Neural crest cell (in vitro differentiated cells): ENCODE data around the gene MLLT1. TPM values are rescaled to one million over a fixed set of nuclear protein-coding genes. Genes with fewer than 3 reads are reported as not detected.

Experiments
- DNase-seq: peaks from one replicate; pipeline ENCODE4 v3.0.0; 2021; ENCODE audit warnings: low read depth, mixed read lengths, low spot score
- H3K27ac Mint-ChIP-seq: one replicate; pipeline ENCODE4 v1.8.0; 2021; ENCODE audit warnings: mild to moderate bottlenecking, mixed read lengths; ENCODE audit not compliant: unreplicated experiment
- H3K27me3 Mint-ChIP-seq: 2 replicates; pipeline ENCODE4 v1.8.0; 2021; ENCODE audit warnings: low read depth, mild to moderate bottlenecking, mixed read lengths
- H3K36me3 Mint-ChIP-seq: 2 replicates; pipeline ENCODE4 v1.8.0; 2021; ENCODE audit warnings: low read depth, mild to moderate bottlenecking, mixed read lengths
- H3K4me1 Mint-ChIP-seq: 2 replicates; pipeline ENCODE4 v1.8.0; 2021; ENCODE audit warnings: mixed read lengths
- H3K4me3 Mint-ChIP-seq: one replicate; pipeline ENCODE4 v1.8.0; 2021; ENCODE audit warnings: mild to moderate bottlenecking, mixed read lengths
- H3K9me3 Mint-ChIP-seq: 2 replicates; pipeline ENCODE4 v1.8.0; 2021; ENCODE audit warnings: mixed read lengths
- total RNA-seq: library from RNA; stranded (reverse); gene quantifications from 2 replicates; pipeline ENCODE4 v1.2.1, GENCODE V29; 2021
- TF ChIP-seq, protein P1 (sequence below): fragments of 200-600 bp; sonication (generic); conservative IDR thresholded peaks from 2 replicates; pipeline ENCODE4 v1.5.0; 2021; ENCODE audit warnings: antibody characterized with exemption, mild to moderate bottlenecking

Gene MLLT1
- total RNA-seq, 1 donor from 2014 or later, result 86.4 TPM

DNA sequence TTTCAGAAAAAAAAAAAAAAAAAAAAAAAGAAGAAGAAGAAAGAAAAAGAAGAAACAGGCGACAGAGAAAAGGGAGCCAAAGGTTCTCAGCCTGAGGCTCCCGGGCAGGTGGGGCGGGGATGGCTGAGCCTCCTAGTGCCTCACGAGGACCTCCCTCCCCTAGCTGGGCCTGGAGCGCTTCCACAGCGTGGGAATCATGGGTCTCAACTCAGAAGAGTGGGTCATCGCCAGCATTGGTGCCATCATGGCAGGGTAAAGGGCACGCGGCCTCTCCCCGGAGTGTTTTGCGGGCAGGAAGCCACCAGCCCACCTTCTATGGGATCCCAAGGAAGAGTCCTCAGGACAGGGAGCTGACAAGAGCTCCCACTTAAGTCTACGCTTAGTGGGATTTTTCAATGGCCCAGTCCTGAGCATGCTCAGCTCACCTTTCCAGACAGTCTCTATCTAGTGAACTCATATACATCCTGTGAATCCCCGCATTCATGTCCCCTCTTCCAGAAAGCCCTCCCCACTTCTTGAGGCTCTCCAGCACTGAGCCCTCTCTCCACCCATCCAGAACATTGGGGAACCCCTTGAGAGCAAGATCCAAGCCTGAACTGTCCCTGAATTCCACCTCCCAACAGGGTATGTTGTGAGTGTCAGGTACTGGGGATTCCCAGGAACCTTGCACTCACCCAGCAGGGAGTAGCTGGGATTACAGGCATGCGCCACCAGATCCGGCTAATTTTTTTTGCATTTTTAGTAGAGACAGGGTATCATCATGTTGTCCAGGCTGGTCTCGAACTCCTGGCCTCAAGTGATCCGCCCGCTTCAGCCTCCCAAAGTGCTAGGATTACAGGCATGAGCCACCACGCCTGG is 74.7 kb downstream of the MLLT1 start:
- Mint-ChIP-seq H3K4me3 (peak overlapping the region; percentile 3), H3K36me3 (no peaks in the 10 kb centered on the region), H3K9me3 (no peaks in the 10 kb centered on the region), H3K4me1 (peaks cover 3% of the 10 kb centered on the region), H3K27me3 (peaks cover 5% of the 10 kb centered on the region), H3K27ac (no peak overlapping the region)
- TF ChIP-seq, protein P1, sequence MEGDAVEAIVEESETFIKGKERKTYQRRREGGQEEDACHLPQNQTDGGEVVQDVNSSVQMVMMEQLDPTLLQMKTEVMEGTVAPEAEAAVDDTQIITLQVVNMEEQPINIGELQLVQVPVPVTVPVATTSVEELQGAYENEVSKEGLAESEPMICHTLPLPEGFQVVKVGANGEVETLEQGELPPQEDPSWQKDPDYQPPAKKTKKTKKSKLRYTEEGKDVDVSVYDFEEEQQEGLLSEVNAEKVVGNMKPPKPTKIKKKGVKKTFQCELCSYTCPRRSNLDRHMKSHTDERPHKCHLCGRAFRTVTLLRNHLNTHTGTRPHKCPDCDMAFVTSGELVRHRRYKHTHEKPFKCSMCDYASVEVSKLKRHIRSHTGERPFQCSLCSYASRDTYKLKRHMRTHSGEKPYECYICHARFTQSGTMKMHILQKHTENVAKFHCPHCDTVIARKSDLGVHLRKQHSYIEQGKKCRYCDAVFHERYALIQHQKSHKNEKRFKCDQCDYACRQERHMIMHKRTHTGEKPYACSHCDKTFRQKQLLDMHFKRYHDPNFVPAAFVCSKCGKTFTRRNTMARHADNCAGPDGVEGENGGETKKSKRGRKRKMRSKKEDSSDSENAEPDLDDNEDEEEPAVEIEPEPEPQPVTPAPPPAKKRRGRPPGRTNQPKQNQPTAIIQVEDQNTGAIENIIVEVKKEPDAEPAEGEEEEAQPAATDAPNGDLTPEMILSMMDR, result no peak
- DNase-seq, result no peak

DNA sequence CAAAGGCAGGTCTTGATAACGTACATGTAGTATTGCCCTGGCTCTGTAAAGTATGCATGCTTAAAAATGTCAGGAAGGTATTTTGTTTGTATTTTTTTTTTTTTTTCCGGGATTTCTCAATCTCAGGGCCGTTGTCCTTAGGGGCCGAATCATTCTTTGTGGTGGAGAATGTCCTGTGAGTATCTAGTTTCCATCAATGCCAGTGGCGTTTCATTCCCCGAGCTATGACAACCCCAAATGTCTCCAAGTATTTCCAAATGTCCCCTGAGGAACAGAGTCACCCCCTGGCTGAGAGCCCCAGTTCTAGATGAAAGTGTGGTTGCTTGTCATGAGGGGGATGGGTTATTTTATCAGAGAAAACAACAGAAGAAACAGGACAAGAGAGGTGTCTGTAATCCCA is 75.6 kb downstream of the MLLT1 start:
- TF ChIP-seq, protein P1, result no peak
- Mint-ChIP-seq H3K27me3 (peaks cover 11% of the 10 kb centered on the region), H3K4me3 (no peak overlapping the region), H3K9me3 (peaks cover 4% of the 10 kb centered on the region), H3K4me1 (peaks cover 10% of the 10 kb centered on the region), H3K27ac (peak overlapping the region; percentile 30), H3K36me3 (peaks cover 6% of the 10 kb centered on the region)
- no peak for DNase-seq

DNA sequence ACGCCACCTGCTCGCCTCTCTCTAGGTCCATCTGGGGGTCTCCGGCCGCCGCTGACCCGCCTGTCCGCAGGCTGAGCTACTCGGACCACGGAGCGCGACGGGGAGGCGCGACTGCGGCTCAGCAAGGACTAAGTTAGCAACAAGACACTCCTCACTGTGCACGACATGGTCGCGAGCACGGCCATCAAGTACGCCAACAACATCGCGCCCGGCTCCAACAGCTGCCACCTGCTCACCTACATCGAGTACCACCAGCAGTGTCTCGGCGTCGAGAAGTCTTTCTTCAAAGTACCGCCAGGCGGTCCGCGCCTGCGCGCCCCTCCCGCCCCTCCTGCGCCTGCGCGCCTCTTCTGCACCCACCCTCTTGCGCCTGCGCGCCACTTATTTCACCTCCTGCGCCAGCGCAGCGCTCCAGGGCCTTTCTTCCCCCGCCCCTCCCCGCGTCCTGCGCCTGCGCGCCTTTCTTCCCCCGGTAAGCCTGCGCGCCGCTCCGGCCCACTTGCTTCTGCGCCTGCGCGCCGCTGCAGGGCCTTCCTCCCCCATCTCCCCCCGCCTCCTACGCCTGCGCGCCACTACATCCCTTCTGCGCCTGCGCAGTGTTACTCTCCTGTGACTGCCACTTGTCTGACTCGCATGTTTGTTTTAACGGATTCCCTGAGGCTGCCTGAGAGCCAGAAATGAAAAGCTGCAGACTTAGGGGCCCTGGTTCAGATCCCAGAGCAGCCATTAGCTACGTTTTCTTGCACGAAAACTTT is 80.4 kb downstream of the MLLT1 start:
- Mint-ChIP-seq H3K27ac (peak overlapping the region; percentile 99), H3K36me3 (peaks cover 28% of the 10 kb centered on the region), H3K4me1 (peaks cover 21% of the 10 kb centered on the region)

DNA sequence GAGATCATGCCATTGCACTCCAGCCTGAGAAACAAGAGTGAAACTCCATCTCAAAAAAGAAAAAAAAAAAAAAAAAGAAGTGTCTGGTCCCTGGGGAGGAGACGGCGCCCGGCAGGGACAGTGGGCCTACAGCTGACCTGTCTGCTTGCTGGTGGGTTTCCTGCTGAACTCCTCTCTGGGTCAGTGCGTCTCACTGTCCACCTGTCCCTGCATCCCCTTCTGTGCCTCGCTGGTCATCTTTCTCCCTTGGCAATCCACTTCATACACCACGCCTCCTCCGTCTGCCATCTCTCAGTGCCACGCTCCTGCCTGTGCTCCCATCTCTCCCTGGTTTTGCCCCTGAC is 80.9 kb downstream of the MLLT1 start:
- Mint-ChIP-seq H3K36me3 (peaks cover 28% of the 10 kb centered on the region), H3K4me3 (peak overlapping the region; percentile 97), H3K9me3 (peaks cover 20% of the 10 kb centered on the region), H3K27me3 (peaks cover 10% of the 10 kb centered on the region), H3K27ac (peak overlapping the region; percentile 99), H3K4me1 (peaks cover 21% of the 10 kb centered on the region)
- no peak for DNase-seq
- TF ChIP-seq, protein P1, result no peak

More for the DNA sequence above, 80.4 kb downstream of the MLLT1 start:
- peak overlapping the region; percentile 97 for H3K4me3 Mint-ChIP-seq
- TF ChIP-seq, protein P1, result peak; percentile 47
- peak; percentile 98 for DNase-seq
- peaks cover 20% of the 10 kb centered on the region for H3K9me3 Mint-ChIP-seq
- peaks cover 12% of the 10 kb centered on the region for H3K27me3 Mint-ChIP-seq

DNA sequence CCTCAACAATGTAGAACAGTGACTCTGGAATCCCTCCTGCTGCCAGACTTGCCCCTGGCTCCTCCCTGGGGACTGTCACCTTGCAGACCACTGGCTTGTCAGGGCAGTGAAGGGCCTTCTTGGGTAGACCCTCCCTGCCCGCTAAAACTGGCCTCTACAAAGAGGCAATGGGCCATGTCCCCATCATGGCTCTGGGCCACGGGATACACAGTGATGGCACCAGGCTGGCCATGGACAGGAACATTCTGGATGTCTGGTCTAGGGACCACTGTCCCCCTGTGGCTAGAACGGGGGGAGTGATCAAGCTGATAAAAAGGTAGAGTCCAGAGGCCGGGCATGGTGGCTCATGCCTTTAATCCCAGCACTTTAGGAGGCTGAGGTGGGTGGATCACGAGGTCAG is 83.4 kb downstream of the MLLT1 start:
- Mint-ChIP-seq H3K27me3 (peaks cover 7% of the 10 kb centered on the region), H3K36me3 (peaks cover 50% of the 10 kb centered on the region), H3K9me3 (peaks cover 33% of the 10 kb centered on the region), H3K27ac (no peak overlapping the region), H3K4me3 (no peak overlapping the region), H3K4me1 (peaks cover 18% of the 10 kb centered on the region)
- TF ChIP-seq, protein P1, result no peak
- DNase-seq, result no peak
